ENCODE measurements around the gene CCDC50. TPM values are rescaled to one million over a fixed set of nuclear protein-coding genes. Genes with fewer than 3 reads are reported as not detected.

Gene CCDC50, protein sequence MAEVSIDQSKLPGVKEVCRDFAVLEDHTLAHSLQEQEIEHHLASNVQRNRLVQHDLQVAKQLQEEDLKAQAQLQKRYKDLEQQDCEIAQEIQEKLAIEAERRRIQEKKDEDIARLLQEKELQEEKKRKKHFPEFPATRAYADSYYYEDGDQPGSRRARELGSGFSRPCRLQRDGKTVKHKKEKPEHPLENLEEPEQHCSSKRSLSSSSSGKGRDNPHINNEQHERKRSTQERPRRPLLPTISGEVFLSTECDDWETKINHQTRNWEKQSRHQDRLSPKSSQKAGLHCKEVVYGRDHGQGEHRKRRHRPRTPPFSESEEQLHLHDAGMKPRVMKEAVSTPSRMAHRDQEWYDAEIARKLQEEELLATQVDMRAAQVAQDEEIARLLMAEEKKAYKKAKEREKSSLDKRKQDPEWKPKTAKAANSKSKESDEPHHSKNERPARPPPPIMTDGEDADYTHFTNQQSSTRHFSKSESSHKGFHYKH
- total RNA-seq: 34.1 and 34.6 TPM in 2 replicates

DNA sequence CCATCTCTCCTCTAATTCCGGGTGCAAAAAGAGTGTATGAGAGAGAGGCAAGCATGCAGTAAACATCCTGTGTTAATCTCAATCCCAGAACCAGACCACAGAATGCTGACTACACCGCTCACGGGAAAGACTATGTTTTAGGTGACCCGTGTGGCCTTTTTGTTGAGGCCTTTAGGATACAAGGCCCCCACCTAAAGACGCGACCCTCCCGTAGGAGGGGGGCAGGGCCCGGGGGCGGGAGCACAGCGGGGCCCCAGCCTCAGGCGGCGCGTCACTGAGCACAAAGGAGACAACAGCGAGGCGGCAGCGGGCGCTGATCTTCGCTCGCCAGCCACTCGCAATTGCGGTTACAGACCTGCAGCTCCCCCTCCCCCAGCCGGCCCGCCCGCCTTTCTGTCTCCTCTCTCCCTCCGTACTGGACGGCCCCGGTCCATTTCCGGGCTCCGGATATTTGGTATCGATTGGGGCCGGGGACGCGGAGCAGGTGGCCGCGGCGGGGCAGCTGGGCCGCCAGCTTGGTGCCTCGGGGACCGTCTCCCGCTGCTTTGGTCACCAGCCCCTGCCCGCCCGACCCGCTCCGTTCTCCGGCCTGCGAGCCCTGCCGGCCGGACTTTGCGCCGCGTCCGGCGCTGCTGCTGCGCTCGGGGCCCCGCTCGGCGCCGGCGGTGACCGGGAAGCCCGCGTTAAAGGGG, at the start of gene CCDC50:
CCDC50 (plus strand) TSS at position 433 of the 692 bp plus-strand sequence. CDS start 281 bp downstream, outside the sequence.
- intact Hi-C loops (cut with micrococcal nuclease): loop anchor here (1.0 kb wide), 1 partner anchor 8 kb away; no protein-coding TSS in a partner anchor
- Mint-ChIP-seq H3K4me3 (peak within 1 kb of the TSS; percentile 82), H3K4me1 (peaks cover 15% of the 10 kb centered on the region)

DNA sequence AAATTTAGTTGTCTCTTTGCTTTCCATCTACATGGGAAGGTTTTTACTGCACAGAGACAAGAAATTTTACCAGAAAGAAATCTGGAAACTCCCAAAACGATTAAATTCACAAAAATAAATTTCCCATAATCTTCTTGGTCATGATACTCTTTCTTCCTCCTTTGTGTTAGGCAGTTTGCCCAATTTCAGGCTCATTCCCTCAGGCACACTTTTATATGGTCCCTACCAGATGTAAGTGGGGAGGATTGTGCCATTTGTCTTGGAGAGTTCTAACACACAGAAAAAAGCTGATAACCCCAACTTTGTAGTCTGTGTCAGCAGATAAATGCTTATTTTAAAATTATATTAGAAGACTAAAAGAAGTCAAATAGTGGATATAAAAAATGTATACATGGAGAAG, 49.1 kb upstream of the CCDC50 start:
- H3K4me1 Mint-ChIP-seq: no peaks in the 10 kb centered on the region
- no peaks in the 10 kb centered on the region for H3K27me3 Mint-ChIP-seq
- no peaks in the 10 kb centered on the region for H3K9me3 Mint-ChIP-seq
- intact Hi-C loops (cut with micrococcal nuclease): no loop called here
- H3K27ac Mint-ChIP-seq: no peak overlapping the region
- no peaks in the 10 kb centered on the region for H3K36me3 Mint-ChIP-seq (ENCODE audit: low read depth)
- H3K4me3 Mint-ChIP-seq: no peak overlapping the region
- no peak for DNase-seq

More for the DNA sequence above, at the start of gene CCDC50:
- peak; percentile 87 for DNase-seq
- Mint-ChIP-seq H3K36me3 (ENCODE audit: low read depth) (peaks cover 2% of the 10 kb centered on the region), H3K27me3 (peaks cover 18% of the 10 kb centered on the region), H3K27ac (peak within 1 kb of the TSS; percentile 82), H3K9me3 (no peaks in the 10 kb centered on the region)

DNA sequence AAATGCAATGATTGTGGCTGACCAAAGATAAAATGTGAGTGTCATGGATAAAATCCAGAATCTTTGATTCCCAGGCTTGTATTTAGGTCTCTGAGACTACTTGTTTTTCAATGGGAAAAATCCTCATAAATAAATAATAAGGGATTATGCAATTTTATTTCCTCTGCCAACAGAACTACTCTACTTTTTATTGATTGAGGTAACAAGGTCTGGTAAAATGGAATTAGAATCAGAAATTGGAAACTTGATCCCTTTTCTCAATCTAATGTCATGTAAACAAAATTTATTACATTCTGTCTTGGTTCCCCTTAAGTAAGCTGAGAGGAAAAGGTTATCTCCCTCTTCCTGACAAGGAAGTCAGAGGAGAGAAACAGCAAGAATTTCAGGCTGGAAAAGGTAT, 48.3 kb upstream of the CCDC50 start:
- intact Hi-C loops (cut with micrococcal nuclease): no loop called here
- H3K27me3 Mint-ChIP-seq: no peaks in the 10 kb centered on the region
- H3K4me1 Mint-ChIP-seq: no peaks in the 10 kb centered on the region
- no peak overlapping the region for H3K4me3 Mint-ChIP-seq
- H3K36me3 Mint-ChIP-seq (ENCODE audit: low read depth): no peaks in the 10 kb centered on the region
- no peaks in the 10 kb centered on the region for H3K9me3 Mint-ChIP-seq
- H3K27ac Mint-ChIP-seq: no peak overlapping the region
- no peak for DNase-seq

DNA sequence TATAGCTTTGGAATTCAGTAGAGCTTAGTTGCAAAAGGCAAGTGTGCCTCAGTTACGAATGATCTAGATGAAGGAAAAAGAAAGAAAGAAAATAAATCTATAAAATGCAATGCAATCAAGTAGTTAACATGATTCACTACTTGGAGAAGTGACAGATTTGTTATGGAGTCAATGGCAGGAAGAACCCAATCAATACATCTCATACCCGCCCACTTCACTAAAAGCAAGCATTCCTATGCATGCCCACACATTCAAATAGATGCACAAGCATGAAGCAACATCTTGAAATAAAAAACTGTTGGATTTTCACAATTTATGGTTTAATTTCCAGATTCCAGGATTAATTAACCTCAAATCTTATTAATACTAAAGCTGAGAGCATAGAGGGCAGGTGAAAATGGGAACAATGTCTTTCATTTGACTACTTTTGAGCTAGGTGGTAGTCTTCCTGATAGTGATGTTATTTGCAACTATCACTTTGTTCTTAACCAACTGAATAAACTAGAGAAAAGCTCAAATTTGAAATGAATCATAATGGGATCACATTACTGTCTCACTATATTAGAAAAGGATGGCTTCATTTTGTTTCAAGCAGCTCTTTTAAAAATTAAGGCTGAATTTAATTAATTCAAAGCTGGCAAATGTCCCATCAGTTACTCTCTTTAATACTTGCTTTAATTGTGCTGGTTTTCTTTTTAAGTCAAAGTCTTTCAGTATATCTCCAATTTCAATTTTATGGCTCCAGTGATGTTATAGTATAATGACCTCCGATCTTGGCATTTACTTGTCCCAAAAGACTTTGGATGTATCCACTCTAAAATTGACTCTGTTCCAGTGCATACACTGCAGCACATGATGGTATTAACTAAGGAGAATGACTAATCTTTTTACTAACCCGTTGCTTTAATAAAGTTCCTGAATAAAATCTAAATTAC, 46.7 kb upstream of the CCDC50 start:
- no peaks in the 10 kb centered on the region for H3K9me3 Mint-ChIP-seq
- intact Hi-C loops (cut with micrococcal nuclease): no loop called here

DNA sequence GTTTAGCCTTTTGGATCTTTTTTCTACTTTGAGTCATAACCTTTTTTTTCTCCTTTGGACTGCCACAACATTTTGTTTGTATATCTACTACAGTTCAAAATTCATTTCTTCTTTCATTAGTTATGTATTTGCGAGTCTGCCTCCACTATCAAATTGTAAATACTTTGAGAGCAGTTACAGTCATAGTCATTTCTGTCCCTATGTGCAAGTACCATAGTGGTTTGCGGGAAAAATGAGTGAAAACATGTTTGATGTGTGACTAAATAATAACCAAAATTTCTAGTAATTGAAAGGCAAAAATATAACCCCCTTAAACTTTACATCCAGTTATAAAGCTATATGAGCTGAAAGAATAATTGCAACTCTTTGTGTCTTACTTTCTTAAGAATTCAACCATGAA, 45.8 kb upstream of the CCDC50 start:
- no peak overlapping the region for H3K4me3 Mint-ChIP-seq
- no peaks in the 10 kb centered on the region for H3K9me3 Mint-ChIP-seq
- no peaks in the 10 kb centered on the region for H3K4me1 Mint-ChIP-seq
- DNase-seq: no peak
- intact Hi-C loops (cut with micrococcal nuclease): no loop called here
- H3K27ac Mint-ChIP-seq: no peak overlapping the region
- no peaks in the 10 kb centered on the region for H3K27me3 Mint-ChIP-seq
- no peaks in the 10 kb centered on the region for H3K36me3 Mint-ChIP-seq (ENCODE audit: low read depth)

More for the DNA sequence above, 46.7 kb upstream of the CCDC50 start:
- H3K27ac Mint-ChIP-seq: no peak overlapping the region
- no peak overlapping the region for H3K4me3 Mint-ChIP-seq
- no peak for DNase-seq
- H3K36me3 Mint-ChIP-seq (ENCODE audit: low read depth): no peaks in the 10 kb centered on the region
- H3K27me3 Mint-ChIP-seq: no peaks in the 10 kb centered on the region
- no peaks in the 10 kb centered on the region for H3K4me1 Mint-ChIP-seq

DNA sequence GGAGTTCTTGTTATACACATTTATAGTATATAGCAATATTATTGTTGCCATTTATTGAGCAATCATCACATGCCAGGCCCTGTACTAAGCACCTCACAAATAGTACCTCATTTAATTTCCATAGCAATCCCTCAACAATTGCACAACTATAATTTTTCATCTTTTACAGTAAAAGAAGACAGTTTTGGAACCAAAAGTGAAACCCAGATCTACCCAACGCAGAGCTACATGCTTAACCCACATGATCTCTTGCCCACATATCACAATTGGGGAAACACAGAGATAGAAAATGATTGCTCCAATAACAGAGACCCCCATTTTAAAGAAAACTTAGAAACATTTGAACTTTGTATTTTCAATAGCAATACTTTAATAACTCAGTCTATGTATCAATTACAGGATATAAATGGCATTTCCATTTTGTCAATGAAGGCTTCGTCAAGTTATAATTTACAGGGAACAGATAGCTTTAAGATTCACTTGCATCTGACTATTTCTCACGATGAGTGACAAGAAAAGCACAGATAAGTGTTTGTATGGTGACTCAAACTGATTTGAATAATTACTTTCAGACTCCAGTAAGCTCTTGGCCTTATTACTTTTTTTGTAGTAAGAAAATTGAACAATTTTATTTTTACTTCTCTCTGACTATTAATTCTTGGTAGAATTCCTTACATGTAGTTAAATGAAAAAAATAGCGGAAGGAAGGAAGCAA, 38.7 kb upstream of the CCDC50 start:
- Mint-ChIP-seq H3K36me3 (ENCODE audit: low read depth) (no peaks in the 10 kb centered on the region), H3K27me3 (no peaks in the 10 kb centered on the region), H3K4me3 (peak overlapping the region; percentile 17), H3K4me1 (peaks cover 2% of the 10 kb centered on the region), H3K9me3 (no peaks in the 10 kb centered on the region), H3K27ac (no peak overlapping the region)
- intact Hi-C loops (cut with micrococcal nuclease): no loop called here
- DNase-seq: no peak

DNA sequence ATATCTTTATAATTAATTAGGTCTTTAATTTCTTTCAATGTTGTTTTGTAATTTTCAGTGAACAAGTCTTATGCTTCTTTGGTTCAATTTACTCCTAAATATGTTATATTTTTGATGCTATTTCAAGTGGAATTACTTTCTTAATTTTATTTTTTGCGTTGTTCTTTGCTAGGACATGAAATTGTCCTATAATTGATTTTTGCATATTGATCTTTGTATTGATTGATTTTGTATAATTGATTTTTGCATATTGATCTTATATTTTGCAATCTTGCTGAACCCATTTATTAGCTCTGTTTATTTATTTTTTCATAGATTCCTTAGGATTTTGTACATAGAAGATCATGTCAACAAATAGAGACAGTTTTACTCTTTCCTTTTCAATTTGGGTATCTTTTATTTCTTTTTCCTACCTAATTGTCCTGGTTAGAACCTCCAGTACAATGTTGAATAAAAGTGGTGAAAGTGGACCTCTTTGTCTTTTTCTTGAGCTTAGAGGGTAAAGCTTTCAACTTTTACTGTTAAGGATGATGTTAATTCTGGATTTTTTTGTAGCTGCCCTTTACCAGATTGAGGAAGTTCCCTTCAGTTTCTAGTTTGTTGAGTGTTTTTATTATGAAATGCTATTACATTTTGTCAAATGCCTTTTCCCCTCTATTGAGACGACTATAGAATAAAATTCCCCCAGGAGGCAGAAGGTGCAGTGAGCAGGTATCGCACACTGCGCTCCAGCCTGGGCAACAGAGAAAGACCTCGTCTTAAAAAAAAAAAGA, 36.8 kb upstream of the CCDC50 start:
- Mint-ChIP-seq H3K27me3 (no peaks in the 10 kb centered on the region), H3K4me3 (no peak overlapping the region), H3K4me1 (peaks cover 2% of the 10 kb centered on the region), H3K27ac (no peak overlapping the region), H3K36me3 (ENCODE audit: low read depth) (no peaks in the 10 kb centered on the region), H3K9me3 (no peaks in the 10 kb centered on the region)
- no peak for DNase-seq
- intact Hi-C loops (cut with micrococcal nuclease): no loop called here

DNA sequence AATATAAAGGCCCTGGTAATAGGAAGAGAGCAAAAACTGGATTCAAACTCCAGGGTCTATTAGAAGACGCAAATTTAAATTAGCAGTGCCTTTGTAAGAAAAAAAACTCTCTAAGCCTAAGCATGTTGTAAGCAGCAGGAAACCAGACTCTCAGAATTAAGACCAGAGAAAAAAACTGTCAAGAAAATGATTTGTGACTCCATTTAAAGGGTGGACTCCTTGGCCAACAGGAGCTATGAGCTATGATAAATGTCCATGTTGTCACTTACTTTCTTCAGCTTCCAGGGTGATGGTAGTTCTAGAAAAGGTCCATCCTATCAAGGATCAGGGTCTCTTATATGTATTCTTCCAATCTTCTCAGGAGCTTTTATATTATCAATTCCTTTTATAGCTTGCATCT, 34.9 kb upstream of the CCDC50 start:
- no peaks in the 10 kb centered on the region for H3K36me3 Mint-ChIP-seq (ENCODE audit: low read depth)
- no peaks in the 10 kb centered on the region for H3K9me3 Mint-ChIP-seq
- no peaks in the 10 kb centered on the region for H3K27me3 Mint-ChIP-seq
- no peak overlapping the region for H3K27ac Mint-ChIP-seq
- H3K4me1 Mint-ChIP-seq: peaks cover 2% of the 10 kb centered on the region
- DNase-seq: no peak
- intact Hi-C loops (cut with micrococcal nuclease): no loop called here
- no peak overlapping the region for H3K4me3 Mint-ChIP-seq

DNA sequence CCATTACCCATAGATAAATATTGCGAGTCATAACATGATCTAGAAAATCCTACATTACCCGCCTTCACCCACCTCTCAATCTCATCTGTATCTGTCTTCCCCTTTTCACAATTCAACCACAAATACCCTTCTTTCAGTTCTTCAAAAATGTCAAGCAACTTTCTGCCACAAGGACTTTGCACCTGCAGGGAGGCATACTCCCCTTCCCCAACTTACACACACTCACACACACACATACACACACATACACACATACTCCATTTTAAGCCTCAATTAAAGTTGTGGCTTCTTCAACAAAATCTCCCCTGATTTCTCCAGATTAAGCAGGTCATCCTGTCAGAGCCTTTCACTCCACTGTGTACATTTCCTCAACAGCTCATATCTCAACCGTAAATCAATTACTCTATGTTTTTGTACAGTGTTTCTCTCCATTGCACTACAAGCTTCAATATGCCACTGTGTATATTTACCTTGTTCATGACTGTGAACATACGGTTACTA, 33.1 kb upstream of the CCDC50 start:
- no peaks in the 10 kb centered on the region for H3K4me1 Mint-ChIP-seq
- no peaks in the 10 kb centered on the region for H3K9me3 Mint-ChIP-seq
- DNase-seq: no peak
- no peak overlapping the region for H3K4me3 Mint-ChIP-seq
- H3K27me3 Mint-ChIP-seq: no peaks in the 10 kb centered on the region
- no peaks in the 10 kb centered on the region for H3K36me3 Mint-ChIP-seq (ENCODE audit: low read depth)
- intact Hi-C loops (cut with micrococcal nuclease): no loop called here
- no peak overlapping the region for H3K27ac Mint-ChIP-seq

DNA sequence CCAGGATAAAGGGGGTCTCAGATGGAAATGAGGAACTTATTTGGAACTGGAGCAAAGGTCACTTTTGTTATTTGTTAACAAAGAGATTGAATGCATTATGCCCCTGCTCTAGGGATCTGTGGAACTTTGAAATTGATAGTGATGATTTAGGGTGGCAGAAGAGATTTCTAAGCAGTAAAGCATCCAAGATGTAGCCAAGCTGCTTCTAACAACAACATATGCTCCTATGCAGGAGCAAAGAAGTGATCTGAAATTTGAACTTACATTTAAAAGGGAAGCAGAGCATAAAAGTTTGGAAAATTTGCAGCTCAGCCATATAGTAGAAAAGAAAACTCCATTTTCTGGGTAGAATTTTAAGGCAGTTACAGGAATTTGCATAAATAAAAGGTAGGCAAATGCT, 30.3 kb upstream of the CCDC50 start:
- no peaks in the 10 kb centered on the region for H3K9me3 Mint-ChIP-seq
- intact Hi-C loops (cut with micrococcal nuclease): no loop called here
- no peak for DNase-seq
- H3K27me3 Mint-ChIP-seq: no peaks in the 10 kb centered on the region
- no peak overlapping the region for H3K27ac Mint-ChIP-seq
- H3K36me3 Mint-ChIP-seq (ENCODE audit: low read depth): no peaks in the 10 kb centered on the region
- H3K4me1 Mint-ChIP-seq: no peaks in the 10 kb centered on the region
- no peak overlapping the region for H3K4me3 Mint-ChIP-seq

DNA sequence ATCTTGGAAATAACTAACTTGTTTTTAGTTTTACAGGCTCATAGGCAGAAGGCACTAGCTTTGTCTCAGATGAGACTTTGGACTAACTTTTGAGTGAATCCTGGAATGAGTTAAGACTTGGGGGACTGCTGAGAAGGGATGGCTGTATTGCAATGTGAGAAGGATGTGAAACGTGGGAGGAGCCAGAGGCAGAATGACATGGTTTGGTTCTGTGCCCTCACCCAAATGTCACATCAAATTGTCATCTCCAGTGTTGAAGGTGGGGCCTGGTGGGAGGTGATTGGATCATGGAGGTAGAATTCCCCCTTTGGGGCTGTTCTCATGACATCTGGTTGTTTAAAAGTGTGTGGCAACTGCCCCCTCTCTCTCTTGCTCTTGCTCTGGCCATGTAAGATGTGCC, 28.8 kb upstream of the CCDC50 start:
- H3K27ac Mint-ChIP-seq: peak overlapping the region; percentile 18
- H3K27me3 Mint-ChIP-seq: no peaks in the 10 kb centered on the region
- intact Hi-C loops (cut with micrococcal nuclease): no loop called here
- DNase-seq: no peak
- H3K4me3 Mint-ChIP-seq: no peak overlapping the region
- H3K36me3 Mint-ChIP-seq (ENCODE audit: low read depth): no peaks in the 10 kb centered on the region
- H3K9me3 Mint-ChIP-seq: no peaks in the 10 kb centered on the region
- no peaks in the 10 kb centered on the region for H3K4me1 Mint-ChIP-seq

DNA sequence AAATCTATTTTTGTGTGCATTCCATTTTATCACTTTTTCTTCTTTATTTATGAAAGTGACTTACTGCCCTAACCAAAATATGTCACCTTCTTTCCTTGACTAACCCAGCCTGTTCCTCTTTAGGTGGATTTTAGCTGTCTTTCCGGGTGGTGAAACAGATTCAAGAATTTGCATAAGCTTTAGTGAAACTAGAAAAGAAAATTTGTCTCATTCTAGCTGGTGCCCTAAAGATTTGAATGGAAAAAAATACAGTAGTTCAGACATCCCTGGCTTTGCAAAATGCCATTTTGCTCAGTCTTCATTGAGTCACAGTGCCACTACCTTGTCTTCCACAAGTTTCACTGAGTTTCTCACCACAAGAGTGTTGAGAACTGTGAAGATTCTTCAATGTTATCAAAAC, 28.2 kb upstream of the CCDC50 start:
- Mint-ChIP-seq H3K27me3 (no peaks in the 10 kb centered on the region), H3K27ac (no peak overlapping the region), H3K36me3 (ENCODE audit: low read depth) (no peaks in the 10 kb centered on the region), H3K4me3 (no peak overlapping the region), H3K9me3 (no peaks in the 10 kb centered on the region), H3K4me1 (no peaks in the 10 kb centered on the region)
- intact Hi-C loops (cut with micrococcal nuclease): no loop called here
- DNase-seq: no peak

Data from activated CD4-positive, alpha-beta T cell treated with anti-CD3 and anti-CD28 coated beads, Interleukin-2, amount 10 ng/mL, durations not matched to agents 24 days and 14 days (primary cell).